SH-SY5Y (cell line): Measurements from ENCODE around the gene PKP2.

Experiments used
- GATA2 ChIP-seq: IDR thresholded peaks from 2 replicates; pipeline ENCODE4 v1.6.1; 2011; ENCODE audit warnings: mild to moderate bottlenecking, low read depth, low read length
- GATA3 ChIP-seq: IDR thresholded peaks from 2 replicates; pipeline ENCODE4 v1.6.1; 2011; ENCODE audit warnings: low read depth, mild to moderate bottlenecking, low read length, moderate library complexity

- TF ChIP-seq GATA3 = no peak
- TF ChIP-seq GATA2 = no peak
Observed at GRCh38 chr12:32868885-32869284, 27.7 kb downstream of the PKP2 start.
